Neuronal stem cell (in vitro differentiated cells): ENCODE measurements around the gene IFI35.

Experiments used
- DNase-seq: peaks from one replicate; pipeline ENCODE4 v3.0.0-alpha.2; 2013; ENCODE audit warnings: low spot score
- H2AFZ ChIP-seq: one replicate; pipeline ENCODE4 v1.6.1; 2013; ENCODE audit warnings: mild to moderate bottlenecking, low read length, inconsistent platforms
- H2AK5ac ChIP-seq: 2 replicates; pipeline ENCODE4 v1.6.1; 2013; ENCODE audit warnings: low read depth, mild to moderate bottlenecking, inconsistent platforms, low read length, moderate library complexity, mixed read lengths
- H2BK120ac ChIP-seq: 2 replicates; pipeline ENCODE4 v1.6.1; 2013; ENCODE audit warnings: low read depth, mild to moderate bottlenecking, inconsistent platforms, low read length, moderate library complexity, mixed read lengths
- H2BK12ac ChIP-seq: one replicate; pipeline ENCODE4 v1.6.1; 2013; ENCODE audit warnings: low read length, inconsistent platforms
- H2BK15ac ChIP-seq: 2 replicates; pipeline ENCODE4 v1.6.1; 2013; ENCODE audit warnings: mild to moderate bottlenecking, low read length, inconsistent platforms, mixed read lengths
- H2BK5ac ChIP-seq: one replicate; pipeline ENCODE4 v1.6.1; 2013; ENCODE audit warnings: inconsistent platforms, mild to moderate bottlenecking, low read length, moderate library complexity
- H3K14ac ChIP-seq: one replicate; pipeline ENCODE4 v1.6.1; 2013; ENCODE audit warnings: low read length, inconsistent platforms
- H3K18ac ChIP-seq: 2 replicates; pipeline ENCODE4 v1.6.1; 2013; ENCODE audit warnings: low read length, inconsistent platforms
- H3K23ac ChIP-seq: 2 replicates; pipeline ENCODE4 v1.6.1; 2013; ENCODE audit warnings: low read depth, mild to moderate bottlenecking, mixed read lengths, low read length, inconsistent platforms; ENCODE audit not compliant: poor library complexity
- H3K27ac ChIP-seq: replicated peaks from 3 replicates; pipeline ENCODE4 v1.5.1; 2013; ENCODE audit warnings: low read length, inconsistent platforms
- H3K27me3 ChIP-seq, 3 experiments: 2 replicates each; pipeline ENCODE4 v1.6.1; 2013; ENCODE audit warnings: low read length in 3 of 3, mild to moderate bottlenecking in 2 of 3, inconsistent platforms in 1 of 3, low read depth in 1 of 3, mixed read lengths in 1 of 3, moderate library complexity in 1 of 3; ENCODE audit not compliant: control insufficient read depth in 3 of 3, insufficient read depth in 3 of 3
- H3K36me3 ChIP-seq, 2 donors: replicated peaks in 1 of 2; 2 replicates each; pipeline ENCODE4 v1.6.1; 2013; ENCODE audit warnings: low read length in 2 of 2; ENCODE audit not compliant: control insufficient read depth in 2 of 2, insufficient read depth in 2 of 2
- H3K4ac ChIP-seq: 2 replicates; pipeline ENCODE4 v1.6.1; 2013; ENCODE audit warnings: inconsistent platforms, mild to moderate bottlenecking, low read length, moderate library complexity
- H3K4me1 ChIP-seq, 2 donors: 1 replicate in 1 of 2; 2 replicates in 1 of 2; pipeline ENCODE4 v1.6.1; 2013; ENCODE audit warnings: low read length in 2 of 2, low read depth in 1 of 2; ENCODE audit not compliant: control insufficient read depth in 2 of 2, insufficient read depth in 1 of 2
- H3K4me2 ChIP-seq: one replicate; pipeline ENCODE4 v1.6.1; 2013; ENCODE audit warnings: mild to moderate bottlenecking, low read length, inconsistent platforms; ENCODE audit not compliant: insufficient read depth, poor library complexity, severe bottlenecking
- H3K4me3 ChIP-seq, 2 donors: 2 replicates each; pipeline ENCODE4 v1.5.1; 2013; ENCODE audit warnings: low read length in 2 of 2, mild to moderate bottlenecking in 2 of 2, inconsistent platforms in 1 of 2, moderate library complexity in 1 of 2
- H3K79me1 ChIP-seq: one replicate; pipeline ENCODE4 v1.6.1; 2013; ENCODE audit warnings: low read depth, mild to moderate bottlenecking, inconsistent platforms, low read length, moderate library complexity
- H3K9ac ChIP-seq: one replicate; pipeline ENCODE4 v1.6.1; 2013; ENCODE audit warnings: mild to moderate bottlenecking, low read depth, low read length, inconsistent platforms; ENCODE audit not compliant: poor library complexity
- H3K9me3 ChIP-seq, 2 donors: replicated peaks in 1 of 2; 2 replicates each; pipeline versions ENCODE3 to v1.6.1; 2013; ENCODE audit warnings: low read length in 2 of 2, mild to moderate bottlenecking in 2 of 2, inconsistent platforms in 1 of 2, low read depth in 1 of 2, mixed read lengths in 1 of 2, moderate library complexity in 1 of 2; ENCODE audit not compliant: control insufficient read depth in 2 of 2, insufficient read depth in 1 of 2
- H4K8ac ChIP-seq: one replicate; pipeline ENCODE4 v1.6.1; 2013; ENCODE audit warnings: low read depth, mild to moderate bottlenecking, inconsistent platforms, low read length, moderate library complexity
- H4K91ac ChIP-seq: one replicate; pipeline ENCODE4 v1.6.1; 2013; ENCODE audit warnings: low read length, low read depth, mild to moderate bottlenecking, inconsistent platforms; ENCODE audit not compliant: poor library complexity
- WGBS, 2 donors: extraction: QIAGEN DNeasy Blood & Tissue Kit; methylation state at CpG; one replicate each; pipeline ENCODE4 v1.1.7; 2013; ENCODE audit warnings: missing lambda C conversion rate in 2 of 2, mixed read lengths in 1 of 2; ENCODE audit not compliant: insufficient read length in 2 of 2, insufficient replicate concordance in 1 of 2; ENCODE audit errors: extremely low coverage in 2 of 2; 5-methylcytosine and 5-hydroxymethylcytosine counted together

IFI35 gene

DNA sequence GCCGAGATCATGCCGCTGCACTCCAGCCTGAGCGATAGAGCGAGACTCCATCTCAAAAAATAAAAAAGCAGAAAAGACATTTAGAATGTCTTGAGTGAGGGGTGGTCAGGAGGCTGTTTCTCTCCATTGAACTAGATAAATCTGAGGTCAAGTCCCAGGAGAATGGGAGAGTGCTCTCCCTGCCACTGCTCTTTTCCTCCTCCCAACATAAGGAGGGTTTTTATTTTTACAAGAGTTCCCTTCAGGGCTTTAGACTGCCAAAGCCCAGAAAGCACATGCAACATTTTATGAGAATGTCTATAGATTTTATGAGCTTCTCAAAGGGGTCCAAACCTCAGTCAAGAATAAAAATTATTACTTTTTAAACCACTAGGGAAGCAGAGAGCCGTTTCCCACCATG, 20.0 kb downstream of the IFI35 start:
- H3K18ac ChIP-seq, result no peak overlapping the region
- H3K27ac ChIP-seq, result no peak overlapping the region
- H3K9me3 ChIP-seq, result peaks cover 0 to 1% of the 10 kb centered on the region in 2 donors
- no peak overlapping the region for H2BK12ac ChIP-seq
- H3K27me3 ChIP-seq, result no peaks in the 10 kb centered on the region
- no peak overlapping the region for H3K9ac ChIP-seq
- no peak overlapping the region for H3K4me2 ChIP-seq
- no peak overlapping the region for H2AFZ ChIP-seq
- no peak overlapping the region for H4K91ac ChIP-seq
- DNase-seq, result no peak
- H3K14ac ChIP-seq, result no peak overlapping the region
- no peak overlapping the region for H2AK5ac ChIP-seq
- H4K8ac ChIP-seq, result no peak overlapping the region
- H2BK120ac ChIP-seq, result no peak overlapping the region
- no peaks in the 10 kb centered on the region for H3K79me1 ChIP-seq
- no peak overlapping the region for H2BK15ac ChIP-seq
- H3K23ac ChIP-seq, result no peak overlapping the region
- H3K4ac ChIP-seq, result no peak overlapping the region
- peaks cover 0 to 12% of the 10 kb centered on the region in 2 donors for H3K36me3 ChIP-seq
- peak overlapping the region; percentile 56 for H2BK5ac ChIP-seq
- peaks cover 18 to 19% of the 10 kb centered on the region in 2 donors for H3K4me1 ChIP-seq
- H3K4me3 ChIP-seq, result no peak overlapping the region
- WGBS, 2 donors, result no CpG with 5 or more reads among the region's 5 CpGs

GRCh38 chr17:43027091-43028032, 20.8 kb downstream of the IFI35 start:
- H3K9me3 ChIP-seq, result peaks cover 0 to 1% of the 10 kb centered on the region in 2 donors
- WGBS, 2 donors, result no CpG with 5 or more reads among the region's 9 CpGs
- H2BK5ac ChIP-seq, result peak overlapping the region; percentile 56
- H3K18ac ChIP-seq, result peak overlapping the region; percentile 40
- DNase-seq, result no peak
- no peak overlapping the region for H3K4me2 ChIP-seq
- H3K36me3 ChIP-seq, result peaks cover 0 to 12% of the 10 kb centered on the region in 2 donors
- H3K14ac ChIP-seq, result no peak overlapping the region
- H4K91ac ChIP-seq, result no peak overlapping the region
- H4K8ac ChIP-seq, result no peak overlapping the region
- H3K27ac ChIP-seq, result no peak overlapping the region
- H2BK120ac ChIP-seq, result no peak overlapping the region
- H2BK12ac ChIP-seq, result no peak overlapping the region
- H3K9ac ChIP-seq, result peak overlapping the region; percentile 32
- no peak overlapping the region for H2AFZ ChIP-seq
- H2BK15ac ChIP-seq, result peak overlapping the region; percentile 46
- peak overlapping the region; percentile 91 for H2AK5ac ChIP-seq
- peaks cover 16 to 21% of the 10 kb centered on the region in 2 donors for H3K4me1 ChIP-seq
- H3K79me1 ChIP-seq, result no peaks in the 10 kb centered on the region
- H3K27me3 ChIP-seq, result no peaks in the 10 kb centered on the region
- no peak overlapping the region for H3K4ac ChIP-seq
- H3K4me3 ChIP-seq, result peak overlapping the region in 1 of 2 donors; percentile 50
- H3K23ac ChIP-seq, result no peak overlapping the region

GRCh38 chr17:43028221-43028861, 21.8 kb downstream of the IFI35 start:
- Histone ChIP-seq H3K4me2 (no peak overlapping the region), H3K14ac (no peak overlapping the region), H3K4me1 (peaks cover 18 to 22% of the 10 kb centered on the region in 2 donors), H3K23ac (no peak overlapping the region), H3K27me3 (no peaks in the 10 kb centered on the region), H3K79me1 (no peaks in the 10 kb centered on the region), H2AK5ac (no peak overlapping the region), H2BK15ac (no peak overlapping the region), H4K8ac (no peak overlapping the region), H4K91ac (no peak overlapping the region), H3K18ac (no peak overlapping the region), H2BK120ac (no peak overlapping the region), H3K9ac (no peak overlapping the region), H2BK12ac (no peak overlapping the region), H3K4ac (no peak overlapping the region), H2BK5ac (no peak overlapping the region), H3K36me3 (peaks cover 0 to 12% of the 10 kb centered on the region in 2 donors), H3K4me3 (peak overlapping the region in 1 of 2 donors; percentile 17), H3K27ac (no peak overlapping the region), H2AFZ (no peak overlapping the region), H3K9me3 (peaks cover 0 to 1% of the 10 kb centered on the region in 2 donors)
- no peak for DNase-seq
- no CpG with 5 or more reads among the region's 17 CpGs for WGBS, 2 donors
